OCI-LY7 (cell line): ENCODE data around the gene AOPEP. TPM values are rescaled to one million over a fixed set of nuclear protein-coding genes. Genes with fewer than 3 reads are reported as not detected.

Experiments
- BruUV-seq: library from RNA; stranded (reverse); fragments of 400-500 nt; replicated peaks from 2 replicates; lab custom pipeline; 2021; lab: Mats Ljungman, UMichigan
- CTCF ChIA-PET: fragments of 300-600 bp; sonication (Branson Sonifier 250); formaldehyde crosslinking; loops from one replicate; lab custom pipeline; 2022; ENCODE audit warnings: antibody characterized with exemption; ENCODE audit not compliant: unreplicated experiment; lab: Charles Lee
- POLR2A ChIA-PET: fragments of 300-600 bp; sonication (Branson Sonifier 250); formaldehyde crosslinking; loops from one replicate; lab custom pipeline; 2022; ENCODE audit warnings: antibody characterized with exemption; lab: Charles Lee
- DNase-seq: peaks from one replicate; pipeline ENCODE4 v3.0.0-alpha.2; 2015; ENCODE audit warnings: low spot score
- H2AFZ ChIP-seq: fragments of 200-600 bp; sonication (generic), shearing (Covaris generic); 2 replicates; pipeline ENCODE4 v1.6.1; 2014; ENCODE audit warnings: mild to moderate bottlenecking, antibody characterized with exemption, low read length, moderate library complexity
- H3K27ac ChIP-seq: fragments of 200-600 bp; sonication (generic); 2 replicates; pipeline ENCODE4 v1.5.1; 2014; ENCODE audit warnings: mixed run types, low read depth, mild to moderate bottlenecking, moderate library complexity, low read length, inconsistent platforms; ENCODE audit not compliant: poor library complexity, severe bottlenecking
- H3K36me3 ChIP-seq: fragments of 200-600 bp; sonication (generic); 2 replicates; pipeline ENCODE4 v1.6.1; 2014; ENCODE audit warnings: mild to moderate bottlenecking, antibody characterized with exemption, low read length, moderate library complexity, mixed read lengths; ENCODE audit not compliant: insufficient read depth
- H3K4me1 ChIP-seq: fragments of 200-600 bp; sonication (generic); 2 replicates; pipeline ENCODE4 v1.5.1; 2014; ENCODE audit warnings: mild to moderate bottlenecking, low read length; ENCODE audit not compliant: insufficient read depth, poor library complexity, severe bottlenecking
- H3K4me2 ChIP-seq: fragments of 200-600 bp; sonication (generic); 2 replicates; pipeline ENCODE4 v1.6.1; 2014; ENCODE audit warnings: mild to moderate bottlenecking, low read length
- H3K4me3 ChIP-seq: fragments of 200-600 bp; sonication (generic); 2 replicates; pipeline ENCODE4 v1.5.1; 2014; ENCODE audit warnings: mild to moderate bottlenecking, low read depth, low read length; ENCODE audit not compliant: poor library complexity, severe bottlenecking
- H3K79me2 ChIP-seq: fragments of 200-600 bp; sonication (generic); 2 replicates; pipeline ENCODE4 v1.6.1; 2016; ENCODE audit warnings: low read depth, mild to moderate bottlenecking, low read length, moderate library complexity, mixed read lengths; ENCODE audit not compliant: insufficient read depth
- H3K9me2 ChIP-seq: fragments of 200-600 bp; sonication (generic); 2 replicates; pipeline ENCODE4 v1.6.1; 2016; ENCODE audit warnings: mild to moderate bottlenecking, low read length, mixed read lengths; ENCODE audit not compliant: insufficient read depth
- H3K9me3 ChIP-seq: fragments of 200-600 bp; sonication (generic); 2 replicates; pipeline ENCODE4 v1.6.1; 2014; ENCODE audit warnings: mild to moderate bottlenecking, mixed run types, low read length, mixed read lengths
- H4K20me1 ChIP-seq: fragments of 200-600 bp; sonication (generic); 2 replicates; pipeline ENCODE4 v1.6.1; 2014; ENCODE audit warnings: mild to moderate bottlenecking, antibody characterized with exemption, low read length, moderate library complexity, mixed read lengths; ENCODE audit not compliant: insufficient read depth
- CTCF ChIP-seq: fragments of 200-600 bp; sonication (generic); conservative IDR thresholded peaks from 2 replicates; pipeline ENCODE4 v1.5.1; 2014; ENCODE audit warnings: mild to moderate bottlenecking, antibody characterized with exemption, low read length, moderate library complexity, mixed read lengths
- EZH2phosphoT487 ChIP-seq: fragments of 200-600 bp; sonication (generic); IDR thresholded peaks from 2 replicates; pipeline ENCODE4 v1.6.1; 2018; ENCODE audit warnings: low read depth, borderline replicate concordance, mild to moderate bottlenecking, mixed run types, antibody characterized with exemption, low read length, moderate library complexity, mixed read lengths
- intact Hi-C: fragments of 100-400 bp; cut with micrococcal nuclease; formaldehyde crosslinking; loops from one replicate; pipeline ENCODE4 v1.10.0; 2022; ENCODE audit not compliant: unreplicated experiment
- total RNA-seq, 2 experiments: library from RNA; depleted of rRNA in 1 of 2; stranded (reverse); fragments of >200 nt in 1 of 2; shearing (Covaris generic) in 1 of 2; gene quantifications; 2 replicates each; pipeline ENCODE4 v1.2.3, GENCODE V29; 2014 to 2022

Gene AOPEP
- total RNA-seq, 2 experiments from 2014 or later = 17.3 to 24.3 TPM

DNA sequence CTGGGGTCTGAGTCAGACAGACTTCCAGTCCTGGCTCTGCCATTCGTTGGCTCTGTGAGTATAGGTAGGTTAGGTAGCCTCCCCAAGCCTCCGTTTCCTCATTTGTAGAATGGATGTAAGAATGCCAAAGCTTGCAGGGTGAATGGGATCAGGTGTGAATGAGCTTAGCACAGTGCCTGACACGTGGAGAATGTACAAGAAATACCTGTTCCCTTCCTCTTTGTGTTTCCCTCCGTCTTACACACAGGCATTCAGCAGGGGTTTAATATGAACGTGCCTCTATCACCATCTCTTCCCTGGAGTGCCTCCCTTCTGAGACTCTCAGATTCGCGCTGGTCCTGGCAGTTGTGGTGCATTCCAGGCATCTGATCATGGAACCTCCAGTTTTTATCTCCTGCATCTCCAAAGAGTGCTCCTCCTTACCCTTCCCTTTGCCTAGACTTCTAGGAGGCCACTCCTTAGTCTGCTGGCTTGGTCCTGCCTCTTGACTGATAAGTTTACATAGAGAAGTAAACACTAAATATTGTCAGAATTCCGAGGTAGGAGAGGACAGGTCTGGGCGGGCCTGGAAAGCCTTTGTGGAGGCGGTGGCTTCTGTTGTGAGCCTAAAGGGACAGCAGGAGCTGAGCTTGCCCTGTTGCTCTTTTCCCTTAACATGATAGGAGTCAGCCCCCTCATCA is 199.4 kb downstream of the AOPEP start:
- Histone ChIP-seq H4K20me1 (no peaks in the 10 kb centered on the region), H3K4me1 (peaks cover 11% of the 10 kb centered on the region), H3K9me2 (no peaks in the 10 kb centered on the region), H2AFZ (no peak overlapping the region), H3K79me2 (no peaks in the 10 kb centered on the region), H3K36me3 (no peaks in the 10 kb centered on the region), H3K4me2 (no peak overlapping the region), H3K9me3 (no peaks in the 10 kb centered on the region), H3K4me3 (no peak overlapping the region), H3K27ac (no peak overlapping the region)
- POLR2A ChIA-PET = interaction anchor here (0.6 kb wide), 2 partner anchors 868 to 1000 kb away, joined by 3 read pairs; no protein-coding TSS in a partner anchor
- BruUV-seq = no TSS peak
- DNase-seq = no peak
- intact Hi-C loops = no loop called here
- no peak for TF ChIP-seq CTCF
- no peak for TF ChIP-seq EZH2phosphoT487
- CTCF ChIA-PET = no interaction called here

DNA sequence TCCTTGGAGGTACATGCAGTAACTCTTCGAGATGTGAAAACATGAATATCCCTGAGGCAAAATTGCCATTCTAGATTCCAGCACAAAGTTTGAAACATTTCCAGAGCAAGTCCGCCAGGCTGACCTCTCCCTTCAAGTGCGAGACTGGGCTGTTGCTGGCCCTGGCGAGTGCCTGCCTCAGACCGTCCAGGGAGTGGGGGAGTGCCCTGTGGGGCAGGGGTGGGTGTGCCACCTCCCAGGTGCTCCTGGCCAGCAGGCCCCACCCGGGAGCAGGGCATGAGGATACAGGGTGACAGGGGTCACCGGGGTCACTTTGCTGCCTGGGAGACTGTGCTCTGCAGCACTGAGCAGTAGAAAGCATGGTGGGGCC is 199.9 kb downstream of the AOPEP start:
- Histone ChIP-seq H3K27ac (no peak overlapping the region), H3K79me2 (no peaks in the 10 kb centered on the region), H3K4me1 (peaks cover 11% of the 10 kb centered on the region), H2AFZ (no peak overlapping the region), H3K36me3 (no peaks in the 10 kb centered on the region), H4K20me1 (no peaks in the 10 kb centered on the region), H3K9me3 (no peaks in the 10 kb centered on the region), H3K9me2 (no peaks in the 10 kb centered on the region), H3K4me3 (no peak overlapping the region), H3K4me2 (no peak overlapping the region)
- BruUV-seq = no TSS peak
- intact Hi-C loops = no loop called here
- CTCF ChIA-PET = no interaction called here
- TF ChIP-seq EZH2phosphoT487 (no peak), CTCF (no peak)
- POLR2A ChIA-PET = no interaction called here
- no peak for DNase-seq

DNA sequence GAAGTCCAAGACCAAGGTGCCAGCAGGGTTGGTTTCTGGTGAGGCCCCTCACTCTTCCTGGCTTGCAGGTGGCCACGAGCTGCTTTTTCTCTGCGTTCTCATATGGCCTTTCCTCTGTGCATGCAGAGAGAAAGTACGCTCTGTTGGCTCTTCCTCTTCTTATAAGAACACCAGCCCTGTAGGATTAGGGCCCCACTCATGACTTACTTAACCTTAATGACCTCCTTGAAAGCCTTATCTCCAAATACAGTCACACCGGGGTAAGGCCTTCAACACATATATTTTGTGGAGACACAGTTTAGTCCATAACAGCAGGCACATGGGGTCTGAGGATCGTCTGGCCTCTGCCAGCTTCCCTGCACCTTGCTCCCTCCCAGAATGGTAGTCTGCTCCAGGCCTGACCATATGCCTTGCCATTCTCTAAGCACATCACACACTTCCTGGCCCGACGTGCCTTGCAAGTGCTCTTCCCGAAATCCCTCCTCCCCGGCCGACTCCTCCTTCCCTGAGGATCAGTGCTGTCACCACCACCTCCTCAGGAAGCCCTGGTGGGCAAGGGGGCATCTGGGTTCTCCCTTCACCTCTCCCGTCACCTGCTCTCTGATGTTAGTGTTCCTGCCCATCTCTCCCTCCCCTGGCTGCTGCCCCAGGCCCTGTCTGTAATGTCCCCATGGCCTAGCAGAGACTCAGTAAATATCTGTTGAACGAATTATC is 200.7 kb downstream of the AOPEP start:
- no TSS peak for BruUV-seq
- H3K4me1 ChIP-seq = peaks cover 10% of the 10 kb centered on the region
- POLR2A ChIA-PET = no interaction called here

More for the DNA sequence above, 200.7 kb downstream of the AOPEP start:
- no peaks in the 10 kb centered on the region for H3K79me2 ChIP-seq
- no peaks in the 10 kb centered on the region for H4K20me1 ChIP-seq
- no peak overlapping the region for H3K27ac ChIP-seq
- CTCF ChIA-PET = no interaction called here
- no peak overlapping the region for H3K4me3 ChIP-seq
- DNase-seq = no peak
- no peak overlapping the region for H2AFZ ChIP-seq
- no peaks in the 10 kb centered on the region for H3K9me3 ChIP-seq
- no peak overlapping the region for H3K4me2 ChIP-seq
- intact Hi-C loops = no loop called here
- H3K36me3 ChIP-seq = no peaks in the 10 kb centered on the region
- no peak for TF ChIP-seq CTCF
- no peak for TF ChIP-seq EZH2phosphoT487
- H3K9me2 ChIP-seq = no peaks in the 10 kb centered on the region
